Sigmoid colon (tissue), 7 donors: Measurements from ENCODE around the gene EPN2. TPM values are rescaled to one million over a fixed set of nuclear protein-coding genes. Genes with fewer than 3 reads are reported as not detected.

Experiments
- DNase-seq: peaks from one replicate; pipeline ENCODE4 v3.0.0-alpha.2; 2019
- H3K27ac ChIP-seq, 4 donors: fragments of 200-600 bp; sonication (generic); one replicate each; pipeline ENCODE4 v1.5.1; 2016 to 2019; ENCODE audit warnings: mild to moderate bottlenecking in 1 of 4
- H3K27me3 ChIP-seq, 3 donors: fragments of 200-600 bp; sonication (generic); one replicate each; pipeline ENCODE4 v1.5.1; 2019; ENCODE audit warnings: mild to moderate bottlenecking in 1 of 3
- H3K36me3 ChIP-seq, 4 donors: fragments of 200-600 bp; sonication (generic); one replicate each; pipeline ENCODE4 v1.5.1; 2016 to 2019
- H3K4me1 ChIP-seq, 4 donors: fragments of 200-600 bp; sonication (generic); one replicate each; pipeline ENCODE4 v1.5.1; 2017 to 2019
- H3K4me3 ChIP-seq, 4 donors: fragments of 200-600 bp; sonication (generic); one replicate each; pipeline ENCODE4 v1.5.1; 2017 to 2019; ENCODE audit warnings: mild to moderate bottlenecking in 2 of 4, moderate library complexity in 1 of 4
- H3K9me3 ChIP-seq, 4 donors: fragments of 200-600 bp in 3 of 4; sonication (generic) in 3 of 4; one replicate each; pipeline versions ENCODE4 v1.5.1 to v1.6.1; 2013 to 2019
- CTCF ChIP-seq, 4 experiments: fragments of 450-650 bp in 3 of 4; fragments of 200-600 bp in 1 of 4; IDR thresholded peaks; one replicate each; pipeline ENCODE4 v1.5.1; 2016 to 2019; ENCODE audit warnings: antibody characterized with exemption in 4 of 4, mild to moderate bottlenecking in 3 of 4, moderate library complexity in 2 of 4
- EP300 ChIP-seq, 4 donors: sonication (generic); formaldehyde crosslinking; IDR thresholded peaks; one replicate each; pipeline ENCODE4 v1.6.1; 2017; ENCODE audit warnings: antibody characterized with exemption in 4 of 4
- POLR2A ChIP-seq, 2 donors: fragments of 450-650 bp; IDR thresholded peaks; one replicate each; pipeline ENCODE4 v1.6.1; 2016; ENCODE audit warnings: antibody characterized with exemption in 2 of 2, mild to moderate bottlenecking in 2 of 2, moderate library complexity in 2 of 2
- POLR2AphosphoS5 ChIP-seq, 4 donors: sonication (generic); formaldehyde crosslinking; IDR thresholded peaks; one replicate each; pipeline ENCODE4 v1.6.1; 2017; ENCODE audit warnings: antibody characterized with exemption in 4 of 4
- WGBS, 2 donors: extraction: QIAGEN DNeasy Blood & Tissue Kit; methylation state at CpG; one replicate each; pipeline ENCODE4 v1.1.7; 2013; 5-methylcytosine and 5-hydroxymethylcytosine counted together
- intact Hi-C: fragments of 100-400 bp; cut with DNase I; formaldehyde crosslinking; loops from one replicate; pipeline ENCODE4 v1.15.1; 2023
- polyA plus RNA-seq, 3 donors: library from polyadenylated mRNA; stranded (reverse); fragments of 200-250 nt; gene quantifications; one replicate each; pipeline ENCODE4 v1.2.3, GENCODE V29; 2013
- total RNA-seq, 4 donors: library from RNA; depleted of rRNA; stranded (reverse); fragments of >200 nt; gene quantifications; one replicate each; pipeline ENCODE4 v1.1.0, GENCODE V29; 2016
- donor health status: healthy with polysubstance abuse.
- donor health status: Bipolar disorder and iron deficiency.
- donor health status: healthy.

Gene EPN2
- total and polyA plus RNA-seq, 7 donors = 12.0 to 55.4 (median 31.7) TPM

- Histone ChIP-seq H3K9me3 (no peaks in the 10 kb centered on the region), H3K36me3 (peaks cover 0 to 16% (median 5%) of the 10 kb centered on the region in 4 donors), H3K4me3 (no peak overlapping the region), H3K4me1 (peaks cover 0 to 12% (median 6%) of the 10 kb centered on the region in 4 donors), H3K27ac (no peak overlapping the region), H3K27me3 (no peaks in the 10 kb centered on the region)
- DNase-seq = peak; percentile 58
- intact Hi-C loops = no loop called here
- WGBS, 2 donors = 89 to 96% methylated on average over 12 of the region's 12 CpGs
- TF ChIP-seq EP300 (IDR thresholded peaks at IDR 0.05) (no peak), CTCF (IDR thresholded peaks at IDR 0.05) (no peak), POLR2AphosphoS5 (IDR thresholded peaks at IDR 0.05) (no peak), POLR2A (IDR thresholded peaks at IDR 0.05) (no peak)
These were observed 82.8 kb downstream of the EPN2 start for GRCh38 chr17:19319771-19320505.

GRCh38 chr17:19320876-19321275 is 83.7 kb downstream of the EPN2 start:
- no peak for TF ChIP-seq POLR2A (IDR thresholded peaks at IDR 0.05)
- no peak for TF ChIP-seq POLR2AphosphoS5 (IDR thresholded peaks at IDR 0.05)
- no peak for TF ChIP-seq EP300 (IDR thresholded peaks at IDR 0.05)
- no peak for TF ChIP-seq CTCF (IDR thresholded peaks at IDR 0.05)
- intact Hi-C loops = no loop called here
- WGBS, 2 donors = 92% methylated on average over 5 of the region's 5 CpGs
- Histone ChIP-seq H3K9me3 (no peaks in the 10 kb centered on the region), H3K36me3 (peaks cover 0 to 16% (median 5%) of the 10 kb centered on the region in 4 donors), H3K4me3 (no peak overlapping the region), H3K4me1 (peaks cover 0 to 12% (median 6%) of the 10 kb centered on the region in 4 donors), H3K27ac (no peak overlapping the region), H3K27me3 (no peaks in the 10 kb centered on the region)
- peak; percentile 47 for DNase-seq

DNA sequence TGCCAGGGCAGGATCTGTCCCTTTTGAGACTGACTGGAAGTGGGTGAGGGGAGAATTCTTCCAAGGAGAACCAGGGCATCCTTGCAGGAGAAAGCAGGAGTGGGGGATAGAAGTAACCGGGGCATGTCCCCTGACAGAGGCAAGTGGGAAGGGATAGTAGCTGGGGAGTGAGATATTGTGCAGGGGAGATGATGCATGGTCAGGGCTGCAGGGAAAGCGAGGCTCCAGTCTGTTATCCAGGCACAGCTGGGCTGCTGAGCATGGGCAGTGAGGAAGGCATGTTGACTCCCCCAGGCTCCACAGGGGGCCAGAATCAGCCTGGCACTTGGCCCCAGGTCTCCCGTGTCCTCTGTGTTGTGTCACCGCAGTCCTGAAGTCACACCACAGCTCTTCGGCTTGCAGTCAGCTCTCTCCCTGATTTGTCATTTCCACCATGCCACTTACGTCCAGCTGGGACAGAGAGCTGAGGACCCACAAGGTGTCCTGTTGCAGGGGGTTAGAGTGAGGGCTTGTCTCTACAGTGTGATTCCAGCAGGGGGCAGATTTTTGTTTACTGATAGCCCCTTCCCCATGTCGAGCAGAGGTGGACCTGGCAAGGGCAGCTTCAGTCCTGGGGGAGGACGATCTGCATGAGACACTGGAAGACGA is 84.4 kb downstream of the EPN2 start:
- peaks cover 0 to 14% (median 6%) of the 10 kb centered on the region in 4 donors for H3K4me1 ChIP-seq
- 88 to 91% methylated on average over 9 of the region's 9 CpGs for WGBS, 2 donors
- H3K9me3 ChIP-seq = no peaks in the 10 kb centered on the region
- no peak overlapping the region for H3K27ac ChIP-seq
- H3K27me3 ChIP-seq = no peaks in the 10 kb centered on the region
- intact Hi-C loops = no loop called here
- TF ChIP-seq POLR2A (IDR thresholded peaks at IDR 0.05) (no peak), POLR2AphosphoS5 (IDR thresholded peaks at IDR 0.05) (no peak), CTCF (IDR thresholded peaks at IDR 0.05) (no peak), EP300 (IDR thresholded peaks at IDR 0.05) (no peak)
- DNase-seq = peak; percentile 57
- H3K36me3 ChIP-seq = peaks cover 0 to 16% (median 5%) of the 10 kb centered on the region in 4 donors
- H3K4me3 ChIP-seq = no peak overlapping the region

DNA sequence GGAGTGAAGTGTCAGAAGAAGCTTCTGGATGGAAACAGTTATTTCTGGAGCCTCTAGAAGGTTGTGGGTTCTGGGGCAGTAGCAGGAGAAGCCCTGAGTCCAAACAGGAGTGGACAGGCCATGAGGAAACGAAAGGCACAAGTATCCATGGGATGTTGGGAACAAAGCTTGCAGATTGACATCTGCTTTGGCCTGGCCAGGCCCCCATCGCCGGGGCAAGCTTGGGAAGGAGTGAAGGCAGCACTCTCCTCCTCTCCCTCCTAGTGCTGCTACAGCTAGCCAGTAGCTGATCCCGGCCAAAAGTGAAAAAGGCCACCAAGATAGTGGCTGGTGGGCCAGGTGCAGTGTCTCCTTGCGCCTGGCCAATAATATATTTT is 85.0 kb downstream of the EPN2 start:
- Histone ChIP-seq H3K4me1 (peaks cover 0 to 14% (median 10%) of the 10 kb centered on the region in 4 donors), H3K36me3 (peaks cover 0 to 16% (median 4%) of the 10 kb centered on the region in 4 donors), H3K27ac (no peak overlapping the region), H3K9me3 (no peaks in the 10 kb centered on the region), H3K27me3 (no peaks in the 10 kb centered on the region), H3K4me3 (no peak overlapping the region)
- intact Hi-C loops = no loop called here
- TF ChIP-seq CTCF (IDR thresholded peaks at IDR 0.05) = no peak
- TF ChIP-seq EP300 (IDR thresholded peaks at IDR 0.05) = no peak
- no peak for TF ChIP-seq POLR2AphosphoS5 (IDR thresholded peaks at IDR 0.05)
- no peak for TF ChIP-seq POLR2A (IDR thresholded peaks at IDR 0.05)
- 97 to 98% methylated on average over 5 of the region's 5 CpGs for WGBS, 2 donors
- peak; percentile 25 for DNase-seq
